Measurements from ENCODE around the gene PRKAG2. TPM values are rescaled to one million over a fixed set of nuclear protein-coding genes. Genes with fewer than 3 reads are reported as not detected.

PRKAG2 gene
- total and polyA plus RNA-seq, 2 of the 13 experiments (the other 11 are each of a cell fraction or from before 2014, with no cell fraction given): 0.90 to 1.3 TPM

- 31% methylated on average over 10 of the region's 10 CpGs for WGBS (ENCODE audit: low lambda C conversion rate)
Observed at GRCh38 chr7:151813445-151813844, 63.5 kb downstream of the PRKAG2 start.

More at GRCh38 chr7:151813445-151813844, 63.5 kb downstream of the PRKAG2 start:
- POLR2A ChIA-PET: no interaction called here
- DNase-seq (ENCODE audit: low spot score) (no peak), ATAC-seq (no peak), FAIRE-seq (no peak)
- no peaks in the 10 kb centered on the region for H3K79me2 ChIP-seq (ENCODE audit: insufficient read depth, low read length)
- H3K36me3 ChIP-seq (replicated peaks in 1 of 2; ENCODE audit: control insufficient read depth in 1 of 2, insufficient read depth in 2 of 2, low read length in 2 of 2): no peaks in the 10 kb centered on the region
- BruUV-seq (replicated peaks): no TSS peak
- H3K27ac ChIP-seq (ENCODE audit: extremely low read length, insufficient read depth, low read length): no peak overlapping the region
- H3K27me3 ChIP-seq (ENCODE audit: control insufficient read depth in 1 of 2, insufficient read depth in 2 of 2, low read length in 2 of 2): peaks cover 5 to 33% of the 10 kb centered on the region in 2 experiments; a peak in 3 of 5 replicates
- intact Hi-C loops (cut with micrococcal nuclease; ENCODE audit: unreplicated experiment) (no loop called here), in situ Hi-C loops (cut with HindIII; ENCODE audit: extremely low pct_ligation_motif_present, low pct_unique_long_range_greater_than_20kb) (no loop called here)
- H3K4me1 ChIP-seq (ENCODE audit: insufficient read depth, low read length): peaks cover 6% of the 10 kb centered on the region
- CTCF ChIA-PET (ENCODE audit: low intra/inter-chr PET ratio, low total read pairs): no interaction called here
- no peaks in the 10 kb centered on the region for H4K20me1 ChIP-seq (ENCODE audit: insufficient read depth, low read length)
- H3K4me3 ChIP-seq (replicated peaks in 1 of 3; ENCODE audit: insufficient read depth in 1 of 3, low read depth in 2 of 3, low read length in 3 of 3): no peak overlapping the region
- H3K4me2 ChIP-seq (ENCODE audit: low read depth, low read length): no peak overlapping the region
- TF ChIP-seq ZNF205 (CRISPR knock-in tag; IDR thresholded peaks at IDR 0.05) (no peak), HOMEZ (CRISPR knock-in tag; IDR thresholded peaks at IDR 0.05; ENCODE audit: low read depth) (no peak), TIGD3 (CRISPR knock-in tag; IDR thresholded peaks at IDR 0.05; ENCODE audit: borderline replicate concordance) (no peak), ELK4 (CRISPR knock-in tag; IDR thresholded peaks at IDR 0.05; ENCODE audit: borderline replicate concordance) (no peak), RFX3 (CRISPR knock-in tag; IDR thresholded peaks at IDR 0.05) (no peak), MED1 (CRISPR knock-in tag; IDR thresholded peaks at IDR 0.05) (no peak), TBX2 (CRISPR knock-in tag; IDR thresholded peaks at IDR 0.05; ENCODE audit: borderline replicate concordance) (no peak), ZBTB34 (CRISPR knock-in tag; IDR thresholded peaks at IDR 0.05) (no peak), CERS6 (CRISPR knock-in tag; IDR thresholded peaks at IDR 0.05) (no peak), ZNF766 (CRISPR knock-in tag; IDR thresholded peaks at IDR 0.05; ENCODE audit: borderline replicate concordance) (no peak), ZNF547 (CRISPR knock-in tag; IDR thresholded peaks at IDR 0.05) (no peak), TRIM24 (CRISPR knock-in tag; IDR thresholded peaks at IDR 0.05) (no peak)
- no peaks in the 10 kb centered on the region for H3K9me3 ChIP-seq (ENCODE audit: low read length)
- H2AFZ ChIP-seq (ENCODE audit: low read length): no peak overlapping the region
- no peak overlapping the region for H3K9ac ChIP-seq (ENCODE audit: insufficient read depth, low read depth, low read length)
